HepG2 (cell line): ENCODE results near the gene ATP2B3. TPM values are rescaled to one million over a fixed set of nuclear protein-coding genes. Genes with fewer than 3 reads are reported as not detected.
A peak's percentile ranks its signal among the peaks of the same experiment; 100 is the strongest.

ENCODE experiments used
- ATAC-seq: fragments of 200-7000 bp; cut with Tn5 transposase; 3 replicates; pipeline ENCODE4 v1.9.1; 2020; ENCODE audit warnings: mild to moderate bottlenecking, moderate library complexity
- BruUV-seq: library from RNA; stranded (reverse); fragments of 400-500 nt; replicated peaks from 2 replicates; lab custom pipeline; 2021; lab: Mats Ljungman, UMichigan
- CTCF ChIA-PET: fragments of 300-600 bp; formaldehyde crosslinking; extraction: SDS; loops from one replicate; lab custom pipeline; 2021; ENCODE audit warnings: low total read pairs, inconsistent platforms, low intra/inter-chr PET ratio; lab: Yijun Ruan, JAX
- POLR2A ChIA-PET: fragments of 350-600 bp; sonication (Branson Sonifier 250); formaldehyde crosslinking; loops from one replicate; lab custom pipeline; 2020; ENCODE audit warnings: antibody characterized with exemption, inconsistent platforms; lab: Yijun Ruan, JAX
- DNase-seq: peaks from one replicate; pipeline ENCODE4 v3.0.0-alpha.2; 2015; ENCODE audit warnings: low spot score
- FAIRE-seq: peaks from 3 replicates; lab custom pipeline; 2011; peaks lifted over from hg19 to GRCh38; lab: Jason Lieb, UNC
- H2AFZ ChIP-seq: one replicate; pipeline ENCODE4 v1.6.1; 2011; ENCODE audit warnings: low read length, inconsistent platforms
- H3K27ac ChIP-seq: fragments of 300-600 bp; 3 replicates; pipeline ENCODE4 v1.8.0; 2011; ENCODE audit warnings: mixed run types, mild to moderate bottlenecking, mixed read lengths, low read length, inconsistent platforms; ENCODE audit not compliant: insufficient read depth; ENCODE audit errors: extremely low read length
- H3K27me3 ChIP-seq, 2 experiments: fragments of 200-600 bp in 1 of 2; 2 replicates in 1 of 2; 3 replicates in 1 of 2; pipeline versions ENCODE4 v1.6.0 to v1.8.0; 2011; ENCODE audit warnings: low read length in 2 of 2, mild to moderate bottlenecking in 2 of 2, moderate library complexity in 2 of 2, inconsistent platforms in 1 of 2; ENCODE audit not compliant: insufficient read depth in 2 of 2, control insufficient read depth in 1 of 2
- H3K36me3 ChIP-seq, 2 experiments: fragments of 200-600 bp in 1 of 2; replicated peaks in 1 of 2; 2 replicates in 1 of 2; 3 replicates in 1 of 2; pipeline versions ENCODE4 v1.5.1 to v1.8.0; 2011; ENCODE audit warnings: low read length in 2 of 2, inconsistent platforms in 1 of 2; ENCODE audit not compliant: insufficient read depth in 2 of 2, control insufficient read depth in 1 of 2
- H3K4me1 ChIP-seq: 2 replicates; pipeline ENCODE4 v1.5.1; 2012; ENCODE audit warnings: low read length, inconsistent platforms; ENCODE audit not compliant: insufficient read depth
- H3K4me2 ChIP-seq: 2 replicates; pipeline ENCODE4 v1.6.0; 2011; ENCODE audit warnings: low read depth, low read length, inconsistent platforms
- H3K4me3 ChIP-seq, 3 experiments: fragments of 200-600 bp in 1 of 3; sonication (generic), shearing (Covaris generic) in 1 of 3; replicated peaks in 1 of 3; 2 replicates each; pipeline ENCODE4 v1.5.1; 2011 to 2016; ENCODE audit warnings: low read length in 3 of 3, inconsistent platforms in 2 of 3, low read depth in 2 of 3, mild to moderate bottlenecking in 2 of 3, control low read depth in 1 of 3, mixed read lengths in 1 of 3; ENCODE audit not compliant: insufficient read depth in 1 of 3
- H3K79me2 ChIP-seq: one replicate; pipeline ENCODE4 v1.6.1; 2011; ENCODE audit warnings: low read length, inconsistent platforms; ENCODE audit not compliant: insufficient read depth
- H3K9ac ChIP-seq: 2 replicates; pipeline ENCODE4 v1.6.0; 2011; ENCODE audit warnings: mild to moderate bottlenecking, low read depth, low read length, inconsistent platforms; ENCODE audit not compliant: insufficient read depth
- H3K9me3 ChIP-seq: 2 replicates; pipeline ENCODE4 v1.5.1; 2012; ENCODE audit warnings: mild to moderate bottlenecking, low read length
- H4K20me1 ChIP-seq: 2 replicates; pipeline ENCODE4 v1.6.0; 2011; ENCODE audit warnings: inconsistent platforms, mild to moderate bottlenecking, low read length, moderate library complexity; ENCODE audit not compliant: insufficient read depth
- BATF2 ChIP-seq: sonication (generic); formaldehyde crosslinking; IDR thresholded peaks from 2 replicates; pipeline ENCODE4 v1.8.0; 2022; ENCODE audit warnings: mild to moderate bottlenecking, missing genetic modification reagents, moderate library complexity
- BRCA1 ChIP-seq: sonication (generic); formaldehyde crosslinking; IDR thresholded peaks from 2 replicates; pipeline ENCODE4 v1.4.0; 2020; ENCODE audit warnings: missing genetic modification reagents
- BRD4 ChIP-seq: sonication (generic); formaldehyde crosslinking; IDR thresholded peaks from 2 replicates; pipeline ENCODE4 v1.4.0; 2020; ENCODE audit warnings: missing genetic modification reagents
- CCAR2 ChIP-seq: fragments of 200-400 bp; formaldehyde crosslinking; optimal IDR thresholded peaks from 2 replicates; pipeline ENCODE3; 2018; ENCODE audit warnings: low read depth, mild to moderate bottlenecking, low read length, moderate library complexity
- DRAP1 ChIP-seq: IDR thresholded peaks from 2 replicates; pipeline ENCODE4 v1.6.1; 2016; ENCODE audit warnings: missing genetic modification reagents, missing compliant biosample characterization
- EED ChIP-seq: sonication (generic); formaldehyde crosslinking; IDR thresholded peaks from 2 replicates; pipeline ENCODE4 v1.5.0; 2020; ENCODE audit warnings: mild to moderate bottlenecking, missing genetic modification reagents
- ELF3 ChIP-seq: IDR thresholded peaks from 2 replicates; pipeline ENCODE4 v1.6.1; 2016; ENCODE audit warnings: missing genetic modification reagents, missing compliant biosample characterization
- KAT7 ChIP-seq: IDR thresholded peaks from 2 replicates; pipeline ENCODE4 v1.6.1; 2018; ENCODE audit warnings: borderline replicate concordance, missing compliant biosample characterization
- KDM6A ChIP-seq: IDR thresholded peaks from 2 replicates; pipeline ENCODE4 v1.6.1; 2016; ENCODE audit warnings: low read depth
- LCORL ChIP-seq, 2 experiments: fragments of 450-650 bp in 1 of 2; sonication (generic) in 1 of 2; formaldehyde crosslinking in 1 of 2; IDR thresholded peaks; 2 replicates each; pipeline versions ENCODE4 v1.5.0 to v1.6.1; 2017 to 2020; ENCODE audit warnings: antibody characterized with exemption in 1 of 2, missing genetic modification reagents in 1 of 2
- MTF1 ChIP-seq: sonication (generic); formaldehyde crosslinking; IDR thresholded peaks from 2 replicates; pipeline ENCODE4 v1.5.0; 2020; ENCODE audit warnings: missing genetic modification reagents
- NFYB ChIP-seq: sonication (generic); formaldehyde crosslinking; IDR thresholded peaks from 2 replicates; pipeline ENCODE4 v1.4.0; 2020; ENCODE audit warnings: missing genetic modification reagents
- NPAS2 ChIP-seq: sonication (generic); formaldehyde crosslinking; IDR thresholded peaks from 2 replicates; pipeline ENCODE4 v1.8.0; 2022; ENCODE audit warnings: mild to moderate bottlenecking, missing genetic modification reagents, borderline replicate concordance
- RXRB ChIP-seq: IDR thresholded peaks from 2 replicates; pipeline ENCODE4 v1.6.1; 2016; ENCODE audit warnings: borderline replicate concordance, missing genetic modification reagents, missing compliant biosample characterization
- SNAI1 ChIP-seq: sonication (generic); formaldehyde crosslinking; IDR thresholded peaks from 2 replicates; pipeline ENCODE4 v1.5.0; 2020; ENCODE audit warnings: mild to moderate bottlenecking, missing genetic modification reagents, borderline replicate concordance
- TAF1 ChIP-seq: sonication (generic); formaldehyde crosslinking; IDR thresholded peaks from 2 replicates; pipeline ENCODE4 v1.4.0; 2020; ENCODE audit warnings: missing genetic modification reagents
- THAP11 ChIP-seq: IDR thresholded peaks from 2 replicates; pipeline ENCODE4 v1.6.1; 2016; ENCODE audit warnings: missing biosample characterization, missing genetic modification reagents
- YY1 ChIP-seq: IDR thresholded peaks from 2 replicates; pipeline ENCODE4 v1.6.1; 2011; ENCODE audit warnings: low read length, low read depth, moderate library complexity, mild to moderate bottlenecking; ENCODE audit not compliant: insufficient read depth, insufficient replicate concordance
- ZC3H13 ChIP-seq: sonication (generic); formaldehyde crosslinking; IDR thresholded peaks from 2 replicates; pipeline ENCODE4 v1.8.1; 2023; ENCODE audit warnings: mild to moderate bottlenecking, missing genetic modification reagents, moderate library complexity
- ZNF30 ChIP-seq: sonication (generic); formaldehyde crosslinking; IDR thresholded peaks from 2 replicates; pipeline ENCODE4 v1.5.0; 2020; ENCODE audit warnings: mild to moderate bottlenecking, missing genetic modification reagents
- ZNF704 ChIP-seq: sonication (generic); formaldehyde crosslinking; IDR thresholded peaks from 2 replicates; pipeline ENCODE4 v1.8.1; 2023; ENCODE audit warnings: mild to moderate bottlenecking, inconsistent platforms, moderate library complexity, missing genetic modification reagents, borderline replicate concordance
- WGBS: methylation state at CpG from one replicate; pipeline ENCODE4 v1.1.6; 2017; ENCODE audit warnings: low lambda C conversion rate; 5-methylcytosine and 5-hydroxymethylcytosine counted together
- in situ Hi-C: cut with HindIII; loops from 2 replicates; pipeline ENCODE4 v1.10.0; 2017; ENCODE audit warnings: low pct_unique_long_range_greater_than_20kb; ENCODE audit not compliant: extremely low pct_ligation_motif_present
- intact Hi-C: fragments of 100-400 bp; cut with micrococcal nuclease; formaldehyde crosslinking; loops from one replicate; pipeline ENCODE4 v1.10.0; 2022; ENCODE audit not compliant: unreplicated experiment
- polyA plus RNA-seq, 8 experiments: library from polyadenylated mRNA; depleted of rRNA in 3 of 8; stranded (reverse) in 7 of 8; unstranded in 1 of 8; fragments of >200 nt; fragmentation: Illumina TruSeq in 4 of 8; extraction: Trizol in 4 of 8; gene quantifications; 2 replicates each; pipeline versions ENCODE4 v1.2.1 to v1.2.3, GENCODE V29; 2011 to 2016; ENCODE audit warnings: low read depth in 4 of 8, missing spikeins in 1 of 8, mixed read lengths in 1 of 8; ENCODE audit not compliant: insufficient read depth in 1 of 8
- total RNA-seq, 5 experiments: library from RNA; depleted of rRNA; stranded (reverse); fragments of >200 nt; fragmentation: Illumina TruSeq; extraction: Trizol; gene quantifications; 2 replicates each; pipeline ENCODE4 v1.2.3, GENCODE V29; 2016; ENCODE audit warnings: low read depth in 1 of 5

Gene ATP2B3
- total and polyA plus RNA-seq, 2 of the 13 experiments (the other 11 are each of a cell fraction or from before 2014, with no cell fraction given): not detected

- no TSS peak for BruUV-seq
- Histone ChIP-seq H3K27me3 (no peaks in the 10 kb centered on the region), H3K79me2 (peaks cover 22% of the 10 kb centered on the region), H3K36me3 (no peaks in the 10 kb centered on the region), H3K4me3 (peak overlapping the region; percentile 46 to 77 (median 69); a peak in 5 of 6 replicates), H3K4me2 (peak overlapping the region; percentile 91), H3K27ac (peak overlapping the region; percentile 100), H3K9me3 (no peaks in the 10 kb centered on the region), H4K20me1 (no peaks in the 10 kb centered on the region), H3K9ac (peak overlapping the region; percentile 95), H2AFZ (no peak overlapping the region), H3K4me1 (peaks cover 84% of the 10 kb centered on the region)
- POLR2A ChIA-PET: interaction anchor here (0.8 to 11.8 kb wide), 5 partner anchors 11 to 25 kb away, joined by 3 to 596 read pairs (median 144); partner anchors contain the start of gene DUSP9
- in situ Hi-C loops: no loop called here
- ATAC-seq (no peak), DNase-seq (peak; percentile 43), FAIRE-seq (peak; percentile 93)
- CTCF ChIA-PET: no interaction called here
- intact Hi-C loops: no loop called here
- no CpG with 5 or more reads among the region's 15 CpGs for WGBS
- 0 out of 2 replicates have a peak, but pooled peaks have one; percentile 3 for TF ChIP-seq EED
- TF ChIP-seq MTF1 (CRISPR knock-in tag): no peak
- TF ChIP-seq NPAS2 (CRISPR knock-in tag): no peak
- no peak for TF ChIP-seq KDM6A (CRISPR knock-in tag)
- TF ChIP-seq CCAR2: no peak
- TF ChIP-seq ZNF704 (CRISPR knock-in tag): no peak
- no peak for TF ChIP-seq BRCA1 (CRISPR knock-in tag)
- TF ChIP-seq THAP11 (CRISPR knock-in tag): 0 out of 2 replicates have a peak, but pooled peaks have one; percentile 6
- peak; percentile 38; the same call in 1 of the 2 replicates for TF ChIP-seq BRD4
- peak; percentile 62; the same call in 1 of the 2 replicates for TF ChIP-seq DRAP1 (CRISPR knock-in tag)
- no peak for TF ChIP-seq ZNF30 (CRISPR knock-in tag)
- TF ChIP-seq LCORL (IDR thresholded peaks at IDR 0.05): no peak
- TF ChIP-seq LCORL (CRISPR knock-in tag; IDR thresholded peaks at IDR 0.05): no peak
- no peak for TF ChIP-seq SNAI1 (CRISPR knock-in tag)
- TF ChIP-seq NFYB (CRISPR knock-in tag): no peak
- TF ChIP-seq KAT7 (CRISPR knock-in tag): 0 out of 2 replicates have a peak, but pooled peaks have one; percentile 9
- no peak for TF ChIP-seq RXRB (CRISPR knock-in tag)
- peak; percentile 27 for TF ChIP-seq YY1
- TF ChIP-seq BATF2 (CRISPR knock-in tag): no peak
- 0 out of 2 replicates have a peak, but pooled peaks have one; percentile 12 for TF ChIP-seq ELF3 (CRISPR knock-in tag)
- TF ChIP-seq TAF1 (CRISPR knock-in tag): peak; percentile 73
- TF ChIP-seq ZC3H13 (CRISPR knock-in tag): peak; percentile 35; the same call in 1 of the 2 replicates
Observed at GRCh38 chrX:153624196-153625091, 107.0 kb downstream of the ATP2B3 start.
